Esophagus squamous epithelium (tissue), 5 donors: ENCODE measurements around the gene RALGAPB. TPM values are rescaled to one million over a fixed set of nuclear protein-coding genes. Genes with fewer than 3 reads are reported as not detected.

Source experiments
- DNase-seq: peaks from one replicate; lab custom pipeline; 2025; lab: John Stamatoyannopoulos, UW
- H3K27ac ChIP-seq, 4 donors: fragments of 200-600 bp; sonication (generic); one replicate each; pipeline ENCODE4 v1.5.1; 2016 to 2019; ENCODE audit warnings: mild to moderate bottlenecking in 1 of 4
- H3K27me3 ChIP-seq, 4 donors: fragments of 200-600 bp; sonication (generic); 1 replicate in 3 of 4; 2 replicates in 1 of 4; pipeline versions ENCODE4 v1.5.1 to v1.6.0; 2017 to 2021; ENCODE audit warnings: antibody characterized with exemption in 1 of 4
- H3K36me3 ChIP-seq, 3 donors: fragments of 200-600 bp; sonication (generic); one replicate each; pipeline ENCODE4 v1.5.1; 2016 to 2019
- H3K4me1 ChIP-seq, 3 donors: fragments of 200-600 bp; sonication (generic); one replicate each; pipeline ENCODE4 v1.5.1; 2017 to 2019
- H3K4me3 ChIP-seq, 4 donors: fragments of 200-600 bp; sonication (generic); 1 replicate in 3 of 4; 2 replicates in 1 of 4; pipeline ENCODE4 v1.5.1; 2016 to 2019; ENCODE audit warnings: mild to moderate bottlenecking in 2 of 4, moderate library complexity in 1 of 4
- H3K9me3 ChIP-seq, 3 donors: fragments of 200-600 bp; sonication (generic); one replicate each; pipeline ENCODE4 v1.5.1; 2016 to 2019
- POLR2A ChIP-seq, 4 donors: fragments of 450-650 bp; IDR thresholded peaks; one replicate each; pipeline ENCODE4 v1.6.1; 2017; ENCODE audit warnings: antibody characterized with exemption in 4 of 4, mild to moderate bottlenecking in 4 of 4, moderate library complexity in 3 of 4
- WGBS, 2 donors: methylation state at CpG; one replicate each; pipeline ENCODE4 v1.1.5; 2018; 5-methylcytosine and 5-hydroxymethylcytosine counted together
- intact Hi-C: fragments of 100-400 bp; cut with DNase I; formaldehyde crosslinking; loops from one replicate; pipeline ENCODE4 v1.15.0; 2022
- total RNA-seq, 4 donors: library from RNA; depleted of rRNA; stranded (reverse); fragments of >200 nt; gene quantifications; one replicate each; pipeline ENCODE4 v1.1.0, GENCODE V29; 2016
- TF ChIP-seq, protein P1 (sequence below), 6 experiments: fragments of 450-650 bp in 4 of 6; fragments of 200-600 bp in 2 of 6; sonication (generic) in 2 of 6; IDR thresholded peaks; one replicate each; pipeline ENCODE4 v1.5.1; 2016 to 2019; ENCODE audit warnings: antibody characterized with exemption in 6 of 6, mild to moderate bottlenecking in 4 of 6, moderate library complexity in 4 of 6
- donor health status: DM: yes; HTN: yes; CAD: no.

The RALGAPB gene
- total RNA-seq, 4 donors from 2014 or later = 17.4 to 38.5 (median 26.9) TPM

DNA sequence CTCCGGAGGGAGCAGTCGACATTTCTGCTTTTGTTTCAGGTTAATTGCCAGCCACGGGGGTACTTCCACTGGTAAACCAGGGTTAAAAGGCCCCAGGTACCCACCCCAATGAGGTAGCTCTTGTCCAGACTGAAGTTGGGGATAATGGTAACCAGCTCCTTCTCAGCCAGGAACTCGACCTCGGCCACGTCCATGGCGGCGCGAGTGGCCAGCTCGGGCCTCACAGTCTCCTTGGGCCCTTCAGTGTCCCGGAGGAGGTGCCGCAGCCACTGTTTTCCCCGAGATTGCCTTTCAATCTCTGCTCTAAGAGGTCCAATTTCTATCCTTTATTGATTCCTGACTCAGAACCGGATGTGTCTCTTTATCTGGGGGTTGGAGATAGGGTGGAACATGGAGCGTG, 142.6 kb downstream of the RALGAPB start:
- 76 to 94% methylated on average over 13 to 14 of the region's 15 CpGs for WGBS, 2 donors
- Histone ChIP-seq H3K4me3 (no peak overlapping the region), H3K36me3 (no peaks in the 10 kb centered on the region), H3K27ac (no peak overlapping the region), H3K4me1 (no peaks in the 10 kb centered on the region), H3K9me3 (no peaks in the 10 kb centered on the region), H3K27me3 (peaks cover 0 to 90% (median 0%) of the 10 kb centered on the region in 4 donors)
- TF ChIP-seq POLR2A (IDR thresholded peaks at IDR 0.05) = no peak
- TF ChIP-seq, protein P1, sequence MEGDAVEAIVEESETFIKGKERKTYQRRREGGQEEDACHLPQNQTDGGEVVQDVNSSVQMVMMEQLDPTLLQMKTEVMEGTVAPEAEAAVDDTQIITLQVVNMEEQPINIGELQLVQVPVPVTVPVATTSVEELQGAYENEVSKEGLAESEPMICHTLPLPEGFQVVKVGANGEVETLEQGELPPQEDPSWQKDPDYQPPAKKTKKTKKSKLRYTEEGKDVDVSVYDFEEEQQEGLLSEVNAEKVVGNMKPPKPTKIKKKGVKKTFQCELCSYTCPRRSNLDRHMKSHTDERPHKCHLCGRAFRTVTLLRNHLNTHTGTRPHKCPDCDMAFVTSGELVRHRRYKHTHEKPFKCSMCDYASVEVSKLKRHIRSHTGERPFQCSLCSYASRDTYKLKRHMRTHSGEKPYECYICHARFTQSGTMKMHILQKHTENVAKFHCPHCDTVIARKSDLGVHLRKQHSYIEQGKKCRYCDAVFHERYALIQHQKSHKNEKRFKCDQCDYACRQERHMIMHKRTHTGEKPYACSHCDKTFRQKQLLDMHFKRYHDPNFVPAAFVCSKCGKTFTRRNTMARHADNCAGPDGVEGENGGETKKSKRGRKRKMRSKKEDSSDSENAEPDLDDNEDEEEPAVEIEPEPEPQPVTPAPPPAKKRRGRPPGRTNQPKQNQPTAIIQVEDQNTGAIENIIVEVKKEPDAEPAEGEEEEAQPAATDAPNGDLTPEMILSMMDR (IDR thresholded peaks at IDR 0.05) = no peak
- DNase-seq = no peak
- intact Hi-C loops = no loop called here

DNA sequence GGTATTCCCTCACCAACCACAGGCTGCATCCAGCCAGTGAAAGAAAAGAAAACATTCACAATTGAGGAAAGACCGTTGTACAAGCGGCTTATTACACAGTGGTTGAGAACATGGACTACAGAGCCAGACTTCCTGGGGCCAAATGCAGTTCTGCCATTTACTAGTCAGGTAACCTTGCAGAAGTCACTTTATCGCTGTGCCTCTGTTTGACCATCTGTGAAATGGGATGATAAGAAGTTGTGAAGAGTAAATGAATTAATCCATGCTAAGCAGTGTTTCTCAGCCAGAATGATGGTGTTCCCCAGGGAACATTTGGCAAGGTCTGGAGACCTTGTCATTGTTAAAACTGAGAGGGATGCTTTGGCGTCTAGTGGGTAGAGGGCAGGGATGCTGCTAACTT, 143.8 kb downstream of the RALGAPB start:
- intact Hi-C loops = no loop called here
- no peaks in the 10 kb centered on the region for H3K9me3 ChIP-seq
- peaks cover 0 to 91% (median 0%) of the 10 kb centered on the region in 4 donors for H3K27me3 ChIP-seq
- no peaks in the 10 kb centered on the region for H3K36me3 ChIP-seq
- H3K27ac ChIP-seq = peak overlapping the region in 1 of 4 donors; percentile 78
- no peak overlapping the region for H3K4me3 ChIP-seq
- no peak for DNase-seq
- no peaks in the 10 kb centered on the region for H3K4me1 ChIP-seq
- TF ChIP-seq, protein P1 (IDR thresholded peaks at IDR 0.05) = no peak
- TF ChIP-seq POLR2A (IDR thresholded peaks at IDR 0.05) = no peak
- WGBS, 2 donors = 83 to 89% methylated on average over 4 of the region's 4 CpGs

DNA sequence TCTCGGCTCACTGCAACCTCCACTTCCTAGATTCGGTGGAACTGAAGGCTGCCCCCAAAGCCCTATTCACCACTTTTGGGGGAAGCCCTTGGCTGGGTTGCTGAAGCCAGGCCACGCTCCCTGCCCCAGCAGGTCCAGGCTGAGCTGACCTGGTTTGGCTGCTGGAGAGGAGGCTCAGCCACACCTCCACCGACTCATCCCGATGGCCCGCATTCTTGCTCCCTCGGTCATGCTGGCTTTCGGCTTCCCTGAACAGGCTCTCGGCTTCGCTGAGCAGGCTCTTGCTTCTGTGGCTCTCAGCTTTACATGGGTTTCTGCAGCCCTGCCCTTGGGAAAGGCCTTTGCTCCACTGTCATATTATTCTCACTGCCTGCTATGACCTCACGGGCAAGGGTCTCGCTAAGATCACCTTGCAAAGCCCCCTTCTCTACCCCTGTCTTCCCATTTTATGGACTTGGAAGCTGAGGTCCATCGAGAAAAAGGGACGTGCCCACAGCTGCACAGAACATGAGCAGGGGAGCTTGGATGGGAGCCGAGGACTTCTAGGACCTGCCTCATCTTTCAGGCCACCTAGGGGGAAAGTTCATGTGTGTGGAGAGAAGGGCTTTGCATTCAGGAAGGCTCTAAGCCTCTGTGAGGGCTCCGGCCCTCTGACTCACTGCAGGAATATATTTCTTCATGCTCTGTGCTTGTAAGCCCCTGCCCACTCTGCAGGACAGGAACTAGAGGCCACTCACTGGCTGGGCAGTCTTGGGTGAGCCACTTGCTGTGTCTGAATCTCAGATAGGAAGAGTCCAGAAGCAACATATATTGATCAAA, 144.6 kb downstream of the RALGAPB start:
- H3K4me3 ChIP-seq = no peak overlapping the region
- no peaks in the 10 kb centered on the region for H3K36me3 ChIP-seq
- H3K9me3 ChIP-seq = no peaks in the 10 kb centered on the region
- H3K27me3 ChIP-seq = peaks cover 0 to 87% (median 0%) of the 10 kb centered on the region in 4 donors
- WGBS, 2 donors = 56 to 66% methylated on average over 8 to 12 of the region's 16 CpGs
- no peaks in the 10 kb centered on the region for H3K4me1 ChIP-seq
- TF ChIP-seq, protein P1 (IDR thresholded peaks at IDR 0.05) = no peak
- TF ChIP-seq POLR2A (IDR thresholded peaks at IDR 0.05) = no peak
- intact Hi-C loops = no loop called here
- no peak for DNase-seq
- peak overlapping the region in 3 of 4 donors; percentile 3 to 78 (median 39) for H3K27ac ChIP-seq

DNA sequence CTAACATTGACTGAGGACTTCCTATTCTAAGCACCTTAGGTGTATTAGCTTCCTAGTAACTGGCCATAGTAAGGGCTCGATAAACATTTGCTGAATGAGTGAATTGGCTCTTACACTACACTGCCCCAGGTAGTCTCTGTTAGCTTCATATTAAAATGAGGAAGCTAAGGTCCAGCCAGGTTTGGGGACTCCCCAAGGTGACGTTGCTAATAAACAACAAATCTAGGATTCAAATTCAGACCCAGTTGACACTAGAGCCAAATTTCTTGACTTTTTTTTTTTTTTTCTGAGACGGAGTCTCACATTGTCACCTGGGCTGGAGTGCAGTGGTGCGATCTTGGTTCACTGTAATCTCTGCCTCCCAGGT, 145.2 kb downstream of the RALGAPB start:
- H3K27me3 ChIP-seq = peaks cover 0 to 86% (median 0%) of the 10 kb centered on the region in 4 donors
- no peak overlapping the region for H3K4me3 ChIP-seq
- peak overlapping the region in 3 of 4 donors; percentile 3 to 78 (median 39) for H3K27ac ChIP-seq
- 71 to 86% methylated on average over 4 of the region's 4 CpGs for whole genome bisulfite sequencing, 2 donors
- no peaks in the 10 kb centered on the region for H3K36me3 ChIP-seq
- H3K4me1 ChIP-seq = no peaks in the 10 kb centered on the region
- H3K9me3 ChIP-seq = no peaks in the 10 kb centered on the region
- TF ChIP-seq POLR2A (IDR thresholded peaks at IDR 0.05) = no peak
- TF ChIP-seq, protein P1 (IDR thresholded peaks at IDR 0.05) = no peak
- intact Hi-C loops = no loop called here
- DNase-seq = no peak

DNA sequence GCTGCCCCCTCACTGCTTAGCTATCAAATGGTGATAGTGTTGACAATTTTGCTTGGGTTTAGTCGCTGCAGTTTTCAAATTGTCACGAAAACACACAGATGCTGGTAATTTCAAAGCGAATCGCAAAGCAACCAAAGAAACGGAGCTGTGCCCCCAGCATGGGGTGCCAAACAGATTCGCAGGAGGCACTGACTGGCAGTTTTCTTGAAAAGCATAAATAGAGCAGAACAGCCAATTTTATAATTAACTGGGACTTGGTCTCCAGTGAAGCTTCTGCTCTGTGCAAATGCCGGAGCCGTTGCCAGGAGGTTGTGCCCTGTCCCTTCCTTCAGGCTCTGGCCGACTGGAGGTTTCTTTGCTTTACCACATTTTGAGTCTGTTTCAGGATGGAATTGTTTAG, 147.8 kb downstream of the RALGAPB start:
- Histone ChIP-seq H3K4me3 (no peak overlapping the region), H3K27ac (no peak overlapping the region), H3K27me3 (peaks cover 0 to 69% (median 0%) of the 10 kb centered on the region in 4 donors), H3K9me3 (no peaks in the 10 kb centered on the region), H3K36me3 (no peaks in the 10 kb centered on the region), H3K4me1 (no peaks in the 10 kb centered on the region)
- intact Hi-C loops = no loop called here
- 56 to 71% methylated on average over 6 to 9 of the region's 9 CpGs for WGBS, 2 donors
- no peak for TF ChIP-seq POLR2A (IDR thresholded peaks at IDR 0.05)
- TF ChIP-seq, protein P1 (IDR thresholded peaks at IDR 0.05) = no peak
- no peak for DNase-seq
